Keratinocyte (primary cell): ENCODE results near the gene RHEB. TPM values are rescaled to one million over a fixed set of nuclear protein-coding genes. Genes with fewer than 3 reads are reported as not detected.
A peak's percentile ranks its signal among the peaks of the same experiment; 100 is the strongest.

ENCODE experiments used
- DNase-seq: peaks from one replicate; pipeline ENCODE4 v3.0.0-alpha.2; 2011; ENCODE audit warnings: low read depth, missing footprints, low spot score
- FAIRE-seq: peaks from 2 replicates; lab custom pipeline; 2011; peaks lifted over from hg19 to GRCh38; lab: Jason Lieb, UNC
- H2AFZ ChIP-seq: 2 replicates; pipeline ENCODE4 v1.6.0; 2012; ENCODE audit warnings: low read length, control low read depth, inconsistent platforms; ENCODE audit not compliant: control insufficient read depth
- H3K27ac ChIP-seq: 2 replicates; pipeline ENCODE4 v1.5.1; 2011; ENCODE audit warnings: low read length; ENCODE audit not compliant: control insufficient read depth, insufficient read depth
- H3K27me3 ChIP-seq: 3 replicates; pipeline ENCODE4 v1.6.0; 2011; ENCODE audit warnings: low read length; ENCODE audit not compliant: control insufficient read depth, insufficient read depth; ENCODE audit errors: extremely low read depth
- H3K36me3 ChIP-seq, 2 experiments: 2 replicates in 1 of 2; 3 replicates in 1 of 2; pipeline ENCODE4 v1.5.1; 2011; ENCODE audit warnings: low read length in 2 of 2, mild to moderate bottlenecking in 1 of 2; ENCODE audit not compliant: control insufficient read depth in 2 of 2, insufficient read depth in 2 of 2; ENCODE audit errors: extremely low read depth in 1 of 2
- H3K4me1 ChIP-seq: 3 replicates; pipeline ENCODE4 v1.5.1; 2011; ENCODE audit warnings: low read length; ENCODE audit not compliant: control insufficient read depth, insufficient read depth; ENCODE audit errors: extremely low read depth
- H3K4me2 ChIP-seq: 3 replicates; pipeline ENCODE4 v1.6.0; 2011; ENCODE audit warnings: low read depth, low read length; ENCODE audit not compliant: control insufficient read depth, insufficient read depth; ENCODE audit errors: extremely low read depth
- H3K4me3 ChIP-seq, 3 experiments: fragments of 200-600 bp in 1 of 3; sonication (generic) in 1 of 3; 2 replicates in 2 of 3; 3 replicates in 1 of 3; pipeline ENCODE4 v1.5.1; 2011 to 2016; ENCODE audit warnings: low read length in 3 of 3, mild to moderate bottlenecking in 3 of 3, control low read depth in 2 of 3, inconsistent platforms in 1 of 3, low read depth in 1 of 3, mixed read lengths in 1 of 3, mixed run types in 1 of 3, moderate library complexity in 1 of 3; ENCODE audit not compliant: control insufficient read depth in 2 of 3, insufficient read depth in 2 of 3; ENCODE audit errors: extremely low read depth in 1 of 3
- H3K79me2 ChIP-seq: 2 replicates; pipeline ENCODE4 v1.6.0; 2012; ENCODE audit warnings: low read length; ENCODE audit not compliant: control insufficient read depth, insufficient read depth
- H3K9ac ChIP-seq: 3 replicates; pipeline ENCODE4 v1.6.0; 2011; ENCODE audit warnings: low read length; ENCODE audit not compliant: control insufficient read depth, insufficient read depth; ENCODE audit errors: extremely low read depth
- H3K9me1 ChIP-seq: 3 replicates; pipeline ENCODE4 v1.6.0; 2011; ENCODE audit warnings: low read length; ENCODE audit not compliant: control insufficient read depth, insufficient read depth; ENCODE audit errors: extremely low read depth
- H3K9me3 ChIP-seq: 2 replicates; pipeline ENCODE4 v1.5.1; 2012; ENCODE audit warnings: low read depth, low read length; ENCODE audit not compliant: control insufficient read depth
- H4K20me1 ChIP-seq: 3 replicates; pipeline ENCODE4 v1.6.0; 2011; ENCODE audit warnings: low read length; ENCODE audit not compliant: control insufficient read depth, insufficient read depth; ENCODE audit errors: extremely low read depth
- EZH2 ChIP-seq: IDR thresholded peaks from one replicate; pipeline ENCODE4 v1.6.1; 2012; ENCODE audit warnings: inconsistent platforms, mild to moderate bottlenecking, low read length, moderate library complexity
- dilution Hi-C: fragments of 300-500 bp; cut with MboI; formaldehyde crosslinking; loops from one replicate; pipeline ENCODE4 v1.7.0; 2020; ENCODE audit warnings: low sequenced_read_pairs; ENCODE audit not compliant: extremely low pct_ligation_motif_present
- polyA plus RNA-seq, 5 experiments: library from polyadenylated mRNA; depleted of rRNA in 3 of 5; stranded (reverse) in 3 of 5; stranded (forward) in 1 of 5; unstranded in 1 of 5; fragments of >200 nt; gene quantifications; 1 replicate in 1 of 5; 2 replicates in 3 of 5; 3 replicates in 1 of 5; pipeline versions ENCODE4 v1.2.1 to v1.2.3, GENCODE V29; 2011 to 2012; ENCODE audit warnings: missing spikeins in 2 of 5, low read depth in 1 of 5, low replicate concordance in 1 of 5
- TF ChIP-seq, protein P1 (sequence below), 3 experiments: IDR thresholded peaks in 1 of 3; conservative IDR thresholded peaks in 1 of 3; optimal IDR thresholded peaks in 1 of 3; 2 replicates in 2 of 3; 3 replicates in 1 of 3; pipeline versions ENCODE3 to v1.5.1; 2011; ENCODE audit warnings: low read length in 3 of 3, mild to moderate bottlenecking in 3 of 3, moderate library complexity in 2 of 3, control low read depth in 1 of 3, inconsistent platforms in 1 of 3; ENCODE audit not compliant: insufficient read depth in 2 of 3; ENCODE audit errors: extremely low read depth in 1 of 3

Gene RHEB
- polyA plus RNA-seq, 1 donor (not counting 4 experiments of a cell fraction or from before 2014, with no cell fraction given), result 138 TPM

DNA sequence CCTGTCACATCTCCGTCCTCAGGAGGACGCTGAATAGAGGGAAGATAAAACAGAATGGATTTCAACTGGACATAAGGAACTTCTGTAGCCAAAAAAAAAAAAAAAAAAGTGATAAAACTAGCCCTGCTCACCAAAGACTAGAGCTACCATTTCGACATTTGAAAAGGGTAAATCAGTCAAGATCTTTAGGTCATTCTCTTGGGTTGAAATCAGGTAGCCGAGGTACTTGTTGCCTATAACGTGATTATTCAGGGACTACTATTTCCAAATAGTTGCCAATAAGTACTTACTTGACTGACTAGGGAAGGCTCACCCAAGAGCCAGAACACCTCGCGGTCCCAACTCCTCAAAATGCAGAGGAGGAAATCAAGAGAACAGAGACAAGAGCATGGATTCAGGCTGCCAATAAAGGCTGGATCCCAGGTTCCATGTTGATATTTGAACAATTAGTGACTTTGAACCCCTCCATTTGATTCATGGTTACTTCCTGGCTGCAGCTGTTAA, 2.0 kb downstream of the RHEB start:
- dilution Hi-C loops, result no loop called here
- DNase-seq (no peak), FAIRE-seq (no peak)
- Histone ChIP-seq H4K20me1 (peaks cover 19% of the 10 kb centered on the region), H2AFZ (no peak overlapping the region), H3K4me1 (peaks cover 23% of the 10 kb centered on the region), H3K79me2 (peaks cover 64% of the 10 kb centered on the region), H3K4me3 (peak overlapping the region; percentile 51 to 93 (median 88)), H3K4me2 (peak overlapping the region; percentile 89), H3K9me1 (no peaks in the 10 kb centered on the region), H3K27ac (peak overlapping the region; percentile 80), H3K9me3 (no peaks in the 10 kb centered on the region), H3K9ac (peak overlapping the region; percentile 97), H3K36me3 (peaks cover 0 to 2% of the 10 kb centered on the region in 2 experiments), H3K27me3 (no peaks in the 10 kb centered on the region)
- TF ChIP-seq, protein P1, sequence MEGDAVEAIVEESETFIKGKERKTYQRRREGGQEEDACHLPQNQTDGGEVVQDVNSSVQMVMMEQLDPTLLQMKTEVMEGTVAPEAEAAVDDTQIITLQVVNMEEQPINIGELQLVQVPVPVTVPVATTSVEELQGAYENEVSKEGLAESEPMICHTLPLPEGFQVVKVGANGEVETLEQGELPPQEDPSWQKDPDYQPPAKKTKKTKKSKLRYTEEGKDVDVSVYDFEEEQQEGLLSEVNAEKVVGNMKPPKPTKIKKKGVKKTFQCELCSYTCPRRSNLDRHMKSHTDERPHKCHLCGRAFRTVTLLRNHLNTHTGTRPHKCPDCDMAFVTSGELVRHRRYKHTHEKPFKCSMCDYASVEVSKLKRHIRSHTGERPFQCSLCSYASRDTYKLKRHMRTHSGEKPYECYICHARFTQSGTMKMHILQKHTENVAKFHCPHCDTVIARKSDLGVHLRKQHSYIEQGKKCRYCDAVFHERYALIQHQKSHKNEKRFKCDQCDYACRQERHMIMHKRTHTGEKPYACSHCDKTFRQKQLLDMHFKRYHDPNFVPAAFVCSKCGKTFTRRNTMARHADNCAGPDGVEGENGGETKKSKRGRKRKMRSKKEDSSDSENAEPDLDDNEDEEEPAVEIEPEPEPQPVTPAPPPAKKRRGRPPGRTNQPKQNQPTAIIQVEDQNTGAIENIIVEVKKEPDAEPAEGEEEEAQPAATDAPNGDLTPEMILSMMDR (optimal IDR thresholded peaks at IDR 0.05 in 1 of 3, IDR thresholded peaks at IDR 0.05 in 1 of 3, conservative IDR thresholded peaks at IDR 0.05 in 1 of 3; ENCODE audit: extremely low read depth in 1 of 3, insufficient read depth in 2 of 3, low read length in 3 of 3), result no peak
- TF ChIP-seq EZH2, result no peak

DNA sequence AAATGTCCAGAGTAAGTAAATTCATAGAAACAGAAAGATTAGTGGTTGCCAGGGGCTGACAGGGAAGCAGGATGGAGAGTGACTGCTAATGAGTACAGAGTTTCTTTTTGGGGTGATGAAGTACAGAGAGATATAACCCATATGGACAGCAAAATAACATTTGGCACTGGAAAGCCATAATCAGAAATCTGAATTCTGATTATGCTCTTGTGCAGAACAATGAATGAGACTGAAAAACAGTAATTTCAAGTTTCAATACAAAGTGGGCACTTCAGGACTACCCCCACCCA, 4.5 kb downstream of the RHEB start:
- H3K36me3 ChIP-seq, result peaks cover 0 to 2% of the 10 kb centered on the region in 2 experiments
- H3K4me2 ChIP-seq, result no peak overlapping the region
- no peaks in the 10 kb centered on the region for H3K27me3 ChIP-seq
- H3K27ac ChIP-seq, result no peak overlapping the region
- no peak overlapping the region for H3K4me3 ChIP-seq
- peaks cover 88% of the 10 kb centered on the region for H3K79me2 ChIP-seq
- H3K9ac ChIP-seq, result no peak overlapping the region
- H3K9me1 ChIP-seq, result no peaks in the 10 kb centered on the region
- dilution Hi-C loops, result no loop called here
- H4K20me1 ChIP-seq, result peaks cover 27% of the 10 kb centered on the region
- no peak for TF ChIP-seq EZH2
- TF ChIP-seq, protein P1 (optimal IDR thresholded peaks at IDR 0.05 in 1 of 3, IDR thresholded peaks at IDR 0.05 in 1 of 3, conservative IDR thresholded peaks at IDR 0.05 in 1 of 3; ENCODE audit: extremely low read depth in 1 of 3, insufficient read depth in 2 of 3, low read length in 3 of 3), result no peak
- FAIRE-seq (no peak), DNase-seq (no peak)
- no peaks in the 10 kb centered on the region for H3K9me3 ChIP-seq
- H3K4me1 ChIP-seq, result peaks cover 14% of the 10 kb centered on the region
- H2AFZ ChIP-seq, result no peak overlapping the region
